Stimulated activated CD8-positive, alpha-beta memory T cell treated with anti-CD3 and anti-CD28 coated beads, Interleukin-15, amount 100 ng/mL, for 1 hour (primary cell): ENCODE data around the gene TSC1.
"Not testable (repeated sequence)": the region's sequence is repeated elsewhere in the genome, so short reads cannot be mapped to it uniquely, and the experiment has no call there.

Source experiments
- DNase-seq: peaks from one replicate; pipeline ENCODE4 v3.0.0-alpha.2; 2020; ENCODE audit warnings: low read depth

Gene TSC1

DNA sequence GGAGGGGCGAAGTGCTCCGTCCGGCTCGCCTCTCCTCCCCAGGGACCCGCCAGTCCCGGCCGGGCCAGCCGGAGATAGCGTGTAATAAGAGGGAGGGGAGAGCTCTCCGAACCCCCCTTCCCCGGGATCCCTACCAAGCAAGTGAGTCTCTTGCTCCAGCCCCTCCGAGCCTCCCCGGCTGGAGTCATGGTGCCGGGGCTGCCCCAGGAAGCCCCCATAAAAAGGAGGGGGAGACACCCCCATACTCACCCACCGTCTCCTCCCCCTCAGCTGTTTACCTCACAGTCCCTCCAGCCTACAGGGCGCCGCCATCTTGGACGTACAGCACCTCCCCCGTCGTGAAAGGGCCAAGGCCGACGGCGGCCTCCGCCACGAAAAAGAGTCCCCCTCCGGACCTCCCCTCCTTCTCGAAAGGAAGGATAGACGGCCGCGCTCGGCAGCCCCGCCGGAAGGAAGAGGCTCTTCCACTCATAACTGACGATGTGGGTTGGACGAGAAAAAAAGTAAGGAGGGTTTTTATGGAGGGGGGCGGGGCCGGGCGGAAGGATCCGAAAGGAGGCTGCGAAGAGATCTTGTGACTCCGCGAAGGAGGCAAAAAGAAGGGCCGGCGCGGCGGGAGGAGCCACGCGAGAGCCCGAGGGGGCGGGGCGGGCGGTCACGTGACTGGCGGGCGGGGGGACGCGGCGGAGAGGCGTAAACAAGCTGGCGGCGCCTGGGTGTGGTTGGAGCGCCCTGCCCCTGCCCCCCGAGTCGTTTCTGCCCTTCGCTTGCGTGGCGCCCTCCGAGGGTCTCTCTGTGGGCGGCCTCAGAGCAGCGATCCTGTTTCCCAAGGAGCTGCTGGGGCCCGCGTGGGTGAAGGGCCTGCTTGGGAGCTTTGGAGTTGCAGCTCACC is at the start of gene TSC1:
TSC1 (minus strand) TSS at position 323 of the 892 bp plus-strand sequence. CDS start 15,744 bp downstream, outside the sequence.
- DNase-seq = peak; percentile 98

DNA sequence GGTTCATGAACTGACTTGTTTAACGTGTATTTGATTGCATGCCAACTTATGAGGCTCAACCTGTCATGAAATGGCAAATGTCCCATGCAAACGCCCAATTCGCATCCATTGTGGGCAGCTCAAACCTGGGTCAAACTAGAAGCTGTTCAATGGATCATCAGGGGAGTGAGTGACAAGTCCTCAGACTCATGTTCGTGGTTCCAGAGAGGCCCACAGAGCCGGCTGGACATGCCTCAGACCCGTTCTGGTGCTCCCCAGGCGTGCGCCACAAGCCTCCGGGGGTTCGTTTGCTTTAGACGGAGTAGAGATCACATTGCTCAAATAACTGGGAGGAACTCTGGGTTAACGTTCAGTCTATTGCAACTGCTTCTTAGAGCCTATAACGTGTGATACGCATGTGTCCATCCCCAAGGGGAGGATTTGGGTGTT is 49.1 kb upstream of the TSC1 start:
- no peak for DNase-seq

GRCh38 chr9:132991351-132992300 is 47.2 kb upstream of the TSC1 start:
- no peak for DNase-seq

GRCh38 chr9:132990781-132991180 is 46.4 kb upstream of the TSC1 start:
- DNase-seq = no peak

- DNase-seq = not testable (repeated sequence)
Observed at GRCh38 chr9:132989998-132990557, 45.7 kb upstream of the TSC1 start.

- no peak for DNase-seq
Observed at GRCh38 chr9:132989414-132989996, 45.1 kb upstream of the TSC1 start.

DNA sequence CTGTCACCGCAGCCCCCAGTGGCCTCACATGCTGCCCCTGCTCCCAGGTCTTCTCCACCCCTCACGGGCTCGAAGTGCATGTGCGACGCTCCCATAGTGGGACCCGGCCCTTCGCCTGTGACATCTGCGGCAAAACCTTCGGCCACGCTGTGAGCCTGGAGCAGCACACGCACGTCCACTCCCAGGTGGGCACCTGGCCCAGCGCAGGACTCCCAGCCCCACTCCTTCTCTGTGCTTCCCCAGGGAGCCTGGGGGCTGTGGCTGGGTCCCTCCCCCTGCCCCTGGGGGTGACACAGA is 44.5 kb upstream of the TSC1 start:
- DNase-seq = no peak

DNA sequence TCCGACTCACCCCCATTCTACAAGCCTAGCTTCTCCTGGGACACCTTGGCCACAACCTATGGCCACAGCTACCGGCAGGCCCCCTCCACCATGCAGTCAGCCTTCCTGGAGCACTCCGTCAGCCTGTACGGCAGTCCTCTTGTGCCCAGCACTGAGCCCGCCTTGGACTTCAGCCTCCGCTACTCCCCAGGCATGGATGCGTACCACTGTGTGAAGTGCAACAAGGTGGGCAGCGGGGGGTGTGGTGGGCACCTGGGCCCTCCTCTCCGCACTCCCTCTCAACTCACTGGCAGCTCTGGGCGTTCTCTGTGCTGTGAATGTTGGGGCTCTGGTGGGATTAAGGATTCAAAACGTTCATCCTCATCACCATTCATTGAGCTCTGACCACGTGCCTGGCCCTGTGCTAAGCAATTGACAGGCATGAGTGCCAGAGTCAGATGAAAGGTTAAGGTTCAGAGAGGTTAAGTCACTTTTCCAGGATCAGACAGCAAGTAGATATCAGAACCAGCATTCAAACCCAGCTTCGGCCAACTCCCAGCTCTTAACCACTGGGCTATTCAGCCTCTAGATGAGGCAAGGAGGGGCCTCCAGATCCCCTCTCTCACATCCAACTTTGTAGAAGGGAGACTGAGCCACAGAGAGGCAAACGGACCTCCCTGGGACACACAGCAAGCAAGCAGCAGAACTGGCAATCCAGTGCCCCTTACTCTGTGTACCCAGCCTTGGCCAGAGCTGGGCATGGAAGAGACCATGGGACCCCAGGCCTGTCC is 44.0 kb upstream of the TSC1 start:
- no peak for DNase-seq

DNA sequence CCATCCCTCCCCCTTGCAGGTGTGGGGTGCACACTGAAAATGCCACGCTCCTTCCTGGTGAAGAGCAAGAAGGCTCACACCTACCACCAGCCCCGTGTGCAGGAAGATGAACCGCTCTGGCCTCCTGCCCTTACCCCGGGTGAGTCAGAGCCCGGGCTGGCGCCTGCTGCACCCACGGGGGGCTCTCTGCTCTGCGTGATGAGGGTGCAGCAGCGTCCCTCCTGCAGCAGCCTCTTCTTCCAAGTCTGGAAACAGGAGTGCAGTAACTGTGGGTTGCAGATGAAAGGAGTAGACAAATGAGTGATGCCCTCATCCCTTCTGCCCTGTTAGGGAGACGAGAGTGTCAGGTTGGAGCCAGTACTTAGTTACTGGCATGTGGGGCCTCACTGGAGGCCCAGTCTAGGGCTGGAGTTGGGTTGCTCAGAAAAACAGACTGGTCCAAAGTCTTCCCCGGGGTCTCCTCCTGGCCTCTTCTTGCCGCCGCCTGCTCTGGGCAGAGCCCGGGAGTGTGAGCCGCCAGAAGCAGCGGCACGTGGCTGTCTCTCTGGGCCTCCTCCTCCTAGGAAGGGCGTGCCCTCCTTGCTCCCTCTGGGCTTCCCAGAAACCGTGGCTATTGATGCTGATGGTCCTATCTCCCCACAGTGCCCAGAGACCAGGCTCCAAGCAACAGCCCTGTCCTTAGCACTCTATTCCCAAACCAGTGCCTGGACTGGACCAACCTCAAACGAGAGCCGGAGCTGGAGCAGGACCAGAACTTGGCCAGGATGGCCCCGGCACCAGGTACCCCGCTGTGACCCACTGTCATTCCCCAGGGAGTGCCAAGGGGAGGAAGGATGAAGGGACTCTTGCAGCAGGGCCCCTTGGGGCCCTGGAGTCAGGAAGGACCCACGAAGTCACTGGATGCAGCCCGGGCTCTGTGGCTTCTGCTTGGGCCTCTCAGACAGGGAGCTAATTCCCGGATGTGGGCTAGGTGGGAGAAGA is 42.5 kb upstream of the TSC1 start:
- no peak for DNase-seq

DNA sequence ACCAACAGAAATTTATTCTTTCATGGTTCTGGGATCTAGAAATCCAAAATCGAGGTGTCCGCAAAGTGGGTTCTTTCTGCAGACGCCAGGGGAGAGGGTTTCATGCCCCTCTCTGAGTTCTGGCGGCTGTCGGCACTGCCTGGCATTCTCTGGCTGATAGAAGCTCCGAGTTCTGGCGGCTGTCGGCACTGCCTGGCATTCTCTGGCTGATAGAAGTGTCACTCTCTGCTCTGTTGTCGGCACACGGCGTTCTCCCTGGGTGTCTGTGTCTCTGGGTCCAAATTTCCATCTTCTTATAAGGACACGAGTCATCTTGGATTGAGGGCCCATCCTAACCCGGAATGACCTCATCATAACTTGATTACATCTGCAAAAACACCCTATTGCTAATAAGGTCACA is 41.7 kb upstream of the TSC1 start:
- no peak for DNase-seq

- DNase-seq = no peak
Observed at GRCh38 chr9:132985489-132985888, 41.1 kb upstream of the TSC1 start.

DNA sequence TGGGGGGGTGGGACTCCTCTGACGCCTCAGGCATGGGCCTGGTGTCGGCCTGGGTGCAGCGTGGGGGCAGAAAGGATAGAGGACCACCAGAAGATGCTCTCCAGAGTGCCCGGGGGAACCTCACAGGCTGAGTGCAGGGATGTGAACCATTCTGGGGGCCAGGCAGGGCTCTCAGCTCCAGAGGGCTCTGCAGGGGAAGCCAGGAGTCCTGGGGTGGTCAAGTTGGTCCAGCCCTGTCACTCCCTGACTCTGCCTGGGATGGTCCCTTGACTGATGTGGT is 40.6 kb upstream of the TSC1 start:
- no peak for DNase-seq

GRCh38 chr9:132984202-132985070 is 40.0 kb upstream of the TSC1 start:
- no peak for DNase-seq

- DNase-seq = no peak
Observed at GRCh38 chr9:132983491-132984201, 39.2 kb upstream of the TSC1 start.

DNA sequence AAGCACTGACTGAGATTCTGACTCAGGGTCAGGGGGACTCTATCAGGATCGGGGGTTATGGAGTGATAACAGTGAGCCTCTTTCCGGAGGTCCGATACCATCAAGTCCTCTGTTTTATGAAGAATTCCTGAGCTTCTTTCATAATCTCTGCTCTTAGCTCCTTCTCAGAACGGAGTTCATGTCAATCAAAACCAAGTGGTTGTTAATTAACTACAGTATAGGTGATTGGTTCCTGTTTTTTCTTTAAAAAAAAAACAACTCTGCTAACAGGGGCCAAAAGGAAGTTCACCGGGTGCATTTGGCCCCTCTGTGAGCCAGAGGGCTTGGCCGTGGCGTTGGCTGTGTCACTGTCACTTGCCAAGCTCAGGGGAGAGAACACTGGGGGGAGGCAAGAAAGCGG is 38.0 kb upstream of the TSC1 start:
- no peak for DNase-seq

DNA sequence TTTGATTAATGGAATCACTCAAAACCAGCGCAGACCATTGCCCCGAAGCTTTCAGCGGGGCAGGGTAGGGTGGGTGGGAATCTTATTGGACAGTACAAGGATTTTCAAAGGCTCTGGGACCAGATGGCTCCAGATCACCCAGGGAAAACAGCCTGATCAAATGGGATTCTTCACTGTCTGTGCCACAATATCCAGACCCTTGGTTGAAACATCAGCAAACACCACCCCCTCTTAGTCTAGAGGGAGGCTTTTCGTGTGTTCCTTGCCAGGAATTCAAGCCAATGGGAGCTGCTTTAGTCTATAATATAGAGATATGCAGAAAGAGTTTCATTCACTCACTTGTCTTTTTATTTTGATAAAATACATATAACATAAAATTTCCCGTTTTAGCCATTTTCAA is 35.7 kb upstream of the TSC1 start:
- DNase-seq = no peak

DNA sequence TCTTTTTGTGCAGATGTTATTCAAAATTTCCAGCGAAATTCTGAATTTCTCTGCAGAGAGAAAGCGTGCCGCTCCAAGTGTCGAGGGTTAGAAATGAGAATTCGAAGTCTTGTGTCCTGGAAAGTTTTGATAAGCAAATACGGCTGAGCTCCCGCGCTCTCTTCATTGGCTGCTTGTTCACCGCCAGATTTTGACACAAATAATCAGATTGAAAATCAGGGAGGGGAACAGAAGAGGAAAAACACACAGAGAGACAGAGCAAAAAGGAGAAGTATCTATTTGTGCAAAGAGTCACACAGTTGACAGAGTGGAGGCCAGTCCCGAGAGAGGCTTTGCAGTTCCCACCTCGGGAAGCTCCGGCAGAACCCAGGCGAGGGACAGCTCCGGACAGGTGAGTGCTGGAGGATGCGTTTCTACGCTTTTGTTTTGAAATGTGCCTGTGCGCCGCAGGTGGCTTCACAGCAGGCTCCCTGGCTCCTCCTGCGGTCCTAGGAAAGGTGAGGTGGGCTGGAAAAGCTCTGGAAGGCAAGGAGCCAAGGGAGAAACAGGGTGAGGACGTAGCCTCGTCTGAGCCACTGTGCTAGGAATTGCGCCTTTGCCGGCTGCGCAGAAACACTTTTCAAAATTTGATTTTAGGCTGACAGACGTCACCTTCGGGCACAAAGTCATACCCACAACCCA is 34.2 kb upstream of the TSC1 start, which contains the start of gene GFI1B:
GFI1B (plus strand) TSS at position 244 of the 681 bp plus-strand sequence. CDS start 7,985 bp downstream, outside the sequence.
- DNase-seq = no peak

DNA sequence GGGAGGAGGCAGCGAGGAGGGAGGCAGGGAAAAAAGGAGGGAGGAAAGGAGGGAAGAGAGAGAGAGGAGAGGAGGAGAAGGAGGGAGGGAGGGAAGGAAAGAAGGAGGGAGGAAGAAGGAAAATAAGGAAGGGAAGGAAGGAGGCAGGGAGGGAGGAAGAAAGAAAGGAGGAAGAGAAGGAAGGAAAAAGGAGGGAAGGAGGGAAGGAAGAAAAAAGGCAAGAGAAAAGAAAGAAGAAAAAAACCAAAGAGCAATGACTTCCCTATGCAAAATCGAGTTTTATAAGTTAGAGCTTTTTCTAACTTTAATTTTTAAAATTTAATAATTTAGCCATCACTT is 33.7 kb upstream of the TSC1 start:
- no peak for DNase-seq
